BLaER1 treated with 17β-estradiol and CSF1 and Interleukin-3, amounts not matched to agents 10 nM and 100 nM (cell line): Measurements from ENCODE around the gene PHYH.

Experiments
- H3K27ac ChIP-seq, 11 experiments: shearing (Covaris generic); formaldehyde crosslinking; 2 replicates each; pipeline ENCODE4 v1.8.1; 2022
- H3K27me3 ChIP-seq, 11 experiments: shearing (Covaris generic); formaldehyde crosslinking; 2 replicates each; pipeline ENCODE4 v1.8.1; 2022
- H3K36me3 ChIP-seq, 11 experiments: shearing (Covaris generic); formaldehyde crosslinking; 2 replicates each; pipeline ENCODE4 v1.8.1; 2022
- H3K4me1 ChIP-seq, 10 experiments: shearing (Covaris generic); formaldehyde crosslinking; 2 replicates each; pipeline ENCODE4 v1.8.1; 2022
- H3K4me2 ChIP-seq, 11 experiments: shearing (Covaris generic); formaldehyde crosslinking; 2 replicates each; pipeline ENCODE4 v1.8.1; 2022
- H3K4me3 ChIP-seq, 10 experiments: shearing (Covaris generic); formaldehyde crosslinking; 2 replicates each; pipeline ENCODE4 v1.8.1; 2022
- H3K9ac ChIP-seq, 11 experiments: shearing (Covaris generic); formaldehyde crosslinking; 2 replicates each; pipeline ENCODE4 v1.8.1; 2022
- H3K9me3 ChIP-seq, 11 experiments: shearing (Covaris generic); formaldehyde crosslinking; replicated peaks in 1 of 11; 2 replicates each; pipeline ENCODE4 v1.8.1; 2022
- H4K20me1 ChIP-seq, 11 experiments: shearing (Covaris generic); formaldehyde crosslinking; 2 replicates each; pipeline ENCODE4 v1.8.1; 2022
- Cebpa-rat ChIP-seq, 11 experiments: shearing (Covaris generic); IDR thresholded peaks; 2 replicates each; pipeline ENCODE4 v1.8.1; 2022

Gene PHYH

GRCh38 chr10:13299437-13300287 is at the start of gene PHYH:
TSS of gene PHYH (minus strand) at chr10:13300064. CDS start at chr10:13300042, 22 bp downstream.
- Histone ChIP-seq H3K27me3 (no peaks in the 10 kb centered on the region), H3K4me2 (peak within 1 kb of the TSS; percentile 85 to 99 (median 95)), H3K9ac (peak within 1 kb of the TSS; percentile 80 to 94 (median 88)), H3K9me3 (no peaks in the 10 kb centered on the region), H3K36me3 (peaks cover 0 to 8% (median 5%) of the 10 kb centered on the region in 11 experiments; a peak in 8 of 22 replicates), H4K20me1 (no peaks in the 10 kb centered on the region), H3K27ac (peak within 1 kb of the TSS; percentile 76 to 92 (median 85)), H3K4me3 (peak within 1 kb of the TSS; percentile 69 to 90 (median 78)), H3K4me1 (peaks cover 25 to 33% (median 29%) of the 10 kb centered on the region in 10 experiments)
- no peak for TF ChIP-seq Cebpa-rat (IDR thresholded peaks at IDR 0.05)

DNA sequence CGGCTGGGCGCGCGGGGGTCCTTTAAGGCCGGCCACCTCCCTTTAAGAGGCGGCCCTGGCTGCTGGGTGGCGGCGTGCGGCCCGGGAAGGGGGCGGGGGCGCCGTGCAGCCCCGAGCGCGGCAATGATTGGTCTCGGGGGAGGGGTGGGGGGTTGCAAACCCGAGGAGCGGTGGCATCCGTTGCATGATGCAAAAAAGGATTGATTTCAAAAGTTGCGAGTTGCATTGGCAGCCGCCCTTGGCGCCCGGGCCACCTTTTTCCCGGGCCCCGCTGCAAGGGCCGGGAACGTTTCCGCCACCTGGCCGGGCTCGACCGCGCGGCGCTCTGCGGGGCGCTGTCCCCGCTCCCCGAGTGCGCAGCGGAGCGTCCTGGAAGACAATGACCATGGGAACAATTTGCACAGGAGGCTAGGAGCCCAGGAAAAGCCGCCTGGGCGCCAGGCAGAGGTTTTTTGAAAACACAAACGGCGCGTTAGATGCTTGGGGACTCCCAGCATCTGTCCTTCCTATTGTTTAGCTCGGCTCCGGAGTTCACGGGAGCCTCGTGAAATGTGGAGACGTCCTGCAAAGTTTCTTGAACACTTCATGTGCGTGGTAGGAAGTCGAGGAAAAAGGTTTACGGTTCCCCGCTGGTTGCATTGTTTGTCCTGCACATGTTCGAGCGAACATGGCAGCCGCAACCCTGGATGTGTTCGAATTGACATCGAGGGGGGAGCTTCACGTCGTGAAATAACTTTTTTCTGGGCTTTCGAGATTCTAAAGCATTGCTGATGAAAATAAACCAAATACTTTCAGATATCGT is 48.6 kb upstream of the PHYH start, which contains the start of gene SEPHS1:
Gene SEPHS1 (minus strand): TSS at position 78 of the 802 bp plus-strand sequence. CDS start 3,343 bp downstream, outside the sequence.
- peaks cover 26 to 60% (median 50%) of the 10 kb centered on the region in 10 experiments for H3K4me1 ChIP-seq
- no peaks in the 10 kb centered on the region for H3K27me3 ChIP-seq
- TF ChIP-seq Cebpa-rat (IDR thresholded peaks at IDR 0.05) = peak in 6 of 11 experiments; percentile 40 to 92 (median 80); a peak in 10 of 22 replicates
- no peaks in the 10 kb centered on the region for H3K9me3 ChIP-seq
- H3K9ac ChIP-seq = peak within 1 kb of the TSS; percentile 97 to 100 (median 100)
- peaks cover 4 to 23% (median 19%) of the 10 kb centered on the region in 11 experiments; a peak in 18 of 22 replicates for H3K36me3 ChIP-seq
- H3K4me2 ChIP-seq = peak within 1 kb of the TSS; percentile 84 to 98 (median 94)
- peak within 1 kb of the TSS; percentile 70 to 96 (median 93) for H3K4me3 ChIP-seq
- H3K27ac ChIP-seq = peak within 1 kb of the TSS; percentile 94 to 100 (median 97)
- H4K20me1 ChIP-seq = peaks cover 0 to 31% (median 16%) of the 10 kb centered on the region in 11 experiments; a peak in 12 of 22 replicates

DNA sequence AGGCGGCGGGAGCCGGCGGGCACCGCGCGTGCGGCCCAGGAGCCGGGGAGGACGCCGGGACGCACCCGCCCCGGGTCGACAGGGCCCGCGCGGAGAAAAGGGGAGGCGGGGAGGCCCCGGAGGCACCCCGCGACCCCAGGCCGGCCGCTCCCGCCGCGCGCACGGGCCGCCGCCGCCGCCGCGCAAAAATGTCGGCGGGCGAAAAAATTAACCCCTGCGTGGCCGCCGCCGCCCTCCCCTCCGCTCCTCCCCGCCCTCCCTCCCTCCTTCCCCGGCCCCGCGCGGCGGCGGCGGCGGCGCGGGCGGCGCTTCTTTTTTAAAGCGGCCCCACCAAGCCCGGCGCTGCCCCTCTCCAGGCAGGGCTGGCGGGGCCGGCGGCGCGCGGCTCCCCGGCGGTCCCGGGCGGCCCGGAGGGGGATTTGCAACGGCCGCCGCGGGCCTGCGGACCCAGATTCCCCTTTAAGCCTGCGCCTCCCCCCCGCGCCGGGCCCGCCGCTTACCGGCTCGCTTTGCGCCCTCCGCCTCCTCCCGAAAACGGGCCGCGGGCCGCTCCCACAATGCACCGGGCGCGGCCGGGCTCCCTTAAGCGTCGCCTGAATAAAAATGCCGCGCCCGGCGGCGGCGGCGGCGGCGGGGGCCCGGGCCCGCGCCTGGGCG is 47.8 kb upstream of the PHYH start:
- Histone ChIP-seq H3K4me1 (peaks cover 26 to 60% (median 50%) of the 10 kb centered on the region in 10 experiments), H3K27me3 (no peaks in the 10 kb centered on the region), H3K9me3 (no peaks in the 10 kb centered on the region), H3K4me3 (peak overlapping the region; percentile 70 to 96 (median 93)), H3K27ac (peak overlapping the region; percentile 94 to 100 (median 97)), H3K4me2 (peak overlapping the region; percentile 74 to 97 (median 92); a peak in 17 of 22 replicates), H3K9ac (peak overlapping the region; percentile 97 to 100 (median 100)), H3K36me3 (peaks cover 4 to 31% (median 27%) of the 10 kb centered on the region in 11 experiments; a peak in 19 of 22 replicates), H4K20me1 (peaks cover 0 to 39% (median 24%) of the 10 kb centered on the region in 11 experiments; a peak in 14 of 22 replicates)
- TF ChIP-seq Cebpa-rat (IDR thresholded peaks at IDR 0.05) = no peak

- H3K4me2 ChIP-seq = peak overlapping the region; percentile 74 to 94 (median 89)
- H3K36me3 ChIP-seq = peaks cover 4 to 36% (median 32%) of the 10 kb centered on the region in 11 experiments; a peak in 19 of 22 replicates
- no peak for TF ChIP-seq Cebpa-rat (IDR thresholded peaks at IDR 0.05)
- peak overlapping the region; percentile 97 to 100 (median 100) for H3K9ac ChIP-seq
- H3K4me1 ChIP-seq = peaks cover 26 to 54% (median 46%) of the 10 kb centered on the region in 10 experiments
- no peaks in the 10 kb centered on the region for H3K27me3 ChIP-seq
- H3K4me3 ChIP-seq = peak overlapping the region; percentile 70 to 96 (median 93)
- H3K9me3 ChIP-seq = no peaks in the 10 kb centered on the region
- peak overlapping the region; percentile 94 to 100 (median 97) for H3K27ac ChIP-seq
- peaks cover 0 to 45% (median 29%) of the 10 kb centered on the region in 11 experiments; a peak in 14 of 22 replicates for H4K20me1 ChIP-seq
These were observed 47.2 kb upstream of the PHYH start for GRCh38 chr10:13347043-13347499.

GRCh38 chr10:13346283-13347042 is 46.6 kb upstream of the PHYH start:
- H3K27me3 ChIP-seq = no peaks in the 10 kb centered on the region
- TF ChIP-seq Cebpa-rat (IDR thresholded peaks at IDR 0.05) = no peak
- peaks cover 26 to 51% (median 40%) of the 10 kb centered on the region in 10 experiments for H3K4me1 ChIP-seq

GRCh38 chr10:13340626-13341376 is 40.9 kb upstream of the PHYH start:
- H3K27me3 ChIP-seq = no peaks in the 10 kb centered on the region
- H3K36me3 ChIP-seq = peaks cover 38 to 99% (median 84%) of the 10 kb centered on the region in 11 experiments
- H3K27ac ChIP-seq = no peak overlapping the region
- no peaks in the 10 kb centered on the region for H3K9me3 ChIP-seq
- H3K4me3 ChIP-seq = no peak overlapping the region
- peaks cover 0 to 100% (median 81%) of the 10 kb centered on the region in 11 experiments; a peak in 15 of 22 replicates for H4K20me1 ChIP-seq
- peak overlapping the region in 1 of 11 experiments; percentile 18; a peak in 1 of 22 replicates for H3K4me2 ChIP-seq
- no peak for TF ChIP-seq Cebpa-rat (IDR thresholded peaks at IDR 0.05)
- H3K9ac ChIP-seq = 0 out of 22 replicates have a peak overlapping the region, but pooled peaks of 1 of the 11 experiments have one; percentile 21
- H3K4me1 ChIP-seq = peaks cover 5 to 40% (median 20%) of the 10 kb centered on the region in 10 experiments

More at GRCh38 chr10:13346283-13347042, 46.6 kb upstream of the PHYH start:
- Histone ChIP-seq H3K27ac (peak overlapping the region; percentile 94 to 100 (median 97)), H3K36me3 (peaks cover 4 to 42% (median 36%) of the 10 kb centered on the region in 11 experiments; a peak in 19 of 22 replicates), H3K9me3 (no peaks in the 10 kb centered on the region), H4K20me1 (peaks cover 0 to 51% (median 35%) of the 10 kb centered on the region in 11 experiments; a peak in 15 of 22 replicates), H3K4me3 (peak overlapping the region; percentile 70 to 96 (median 93)), H3K9ac (peak overlapping the region; percentile 97 to 100 (median 100)), H3K4me2 (peak overlapping the region; percentile 74 to 94 (median 89))
